HEK293 (cell line): ENCODE measurements around the gene IGFBP5.

ENCODE experiments used
- CTCF ChIA-PET: fragments of 350-600 bp; formaldehyde crosslinking; extraction: SDS; loops from one replicate; lab custom pipeline; 2021; ENCODE audit warnings: antibody characterized with exemption; lab: Yijun Ruan, JAX
- POLR2A ChIA-PET: fragments of 300-600 bp; formaldehyde crosslinking; extraction: SDS; loops from one replicate; lab custom pipeline; 2020; ENCODE audit warnings: antibody characterized with exemption, inconsistent platforms; lab: Yijun Ruan, JAX
- H3K27ac ChIP-seq: fragments of 200-500 bp; sonication (Bioruptor generic); 2 replicates; pipeline ENCODE4 v1.5.1; 2014; ENCODE audit warnings: low read depth, low read length, control low read depth, inconsistent platforms; ENCODE audit errors: extremely low read depth
- H3K36me3 ChIP-seq, 2 experiments: fragments of 200-500 bp in 1 of 2; sonication (Bioruptor generic) in 1 of 2; 1 replicate in 1 of 2; 2 replicates in 1 of 2; pipeline ENCODE4 v1.5.1; 2014 to 2017; ENCODE audit warnings: inconsistent platforms in 2 of 2, low read length in 2 of 2; ENCODE audit not compliant: control insufficient read depth in 2 of 2, insufficient read depth in 1 of 2
- H3K4me1 ChIP-seq: fragments of 200-500 bp; sonication (Bioruptor generic); 2 replicates; pipeline ENCODE4 v1.5.1; 2014; ENCODE audit warnings: mild to moderate bottlenecking, low read length, inconsistent platforms; ENCODE audit not compliant: control insufficient read depth, insufficient read depth
- H3K4me3 ChIP-seq: 2 replicates; pipeline ENCODE4 v1.5.1; 2011; ENCODE audit warnings: low read depth, mild to moderate bottlenecking, control low read depth, low read length, moderate library complexity
- H3K9me3 ChIP-seq: fragments of 200-500 bp; sonication (Bioruptor generic); 2 replicates; pipeline ENCODE4 v1.5.1; 2014; ENCODE audit warnings: low read depth, low read length, inconsistent platforms; ENCODE audit not compliant: control insufficient read depth, insufficient read depth
- FEZF1 ChIP-seq: fragments of 450-650 bp; formaldehyde crosslinking; IDR thresholded peaks from 2 replicates; pipeline ENCODE4 v1.5.1; 2016; ENCODE audit warnings: missing biosample characterization, missing genetic modification characterization
- GLI2 ChIP-seq: fragments of 450-650 bp; formaldehyde crosslinking; IDR thresholded peaks from 2 replicates; pipeline ENCODE4; 2017; ENCODE audit warnings: missing biosample characterization, missing genetic modification characterization, low read depth, borderline replicate concordance
- SP7 ChIP-seq: fragments of 450-650 bp; formaldehyde crosslinking; IDR thresholded peaks from 2 replicates; pipeline ENCODE4 v1.5.1; 2016; ENCODE audit warnings: missing biosample characterization, missing genetic modification characterization
- ZBTB1 ChIP-seq: fragments of 450-650 bp; formaldehyde crosslinking; IDR thresholded peaks from 2 replicates; pipeline ENCODE4 v1.5.1; 2016; ENCODE audit warnings: missing biosample characterization, missing genetic modification characterization
- ZBTB21 ChIP-seq: fragments of 450-650 bp; formaldehyde crosslinking; IDR thresholded peaks from 2 replicates; pipeline ENCODE4 v1.5.1; 2017; ENCODE audit warnings: missing biosample characterization, missing genetic modification characterization
- ZBTB7A ChIP-seq: fragments of 450-650 bp; formaldehyde crosslinking; IDR thresholded peaks from 2 replicates; pipeline ENCODE4 v1.5.1; 2016; ENCODE audit warnings: low read depth, missing biosample characterization, missing genetic modification characterization
- ZBTB8A ChIP-seq: fragments of 450-650 bp; formaldehyde crosslinking; IDR thresholded peaks from 2 replicates; pipeline ENCODE4 v1.5.1; 2016; ENCODE audit warnings: missing biosample characterization, missing genetic modification characterization
- ZFP41 ChIP-seq: fragments of 450-650 bp; formaldehyde crosslinking; IDR thresholded peaks from 2 replicates; pipeline ENCODE4 v1.5.1; 2016; ENCODE audit warnings: missing biosample characterization, missing genetic modification characterization, borderline replicate concordance
- ZNF133 ChIP-seq: fragments of 450-650 bp; formaldehyde crosslinking; IDR thresholded peaks from 2 replicates; pipeline ENCODE4 v1.5.1; 2016; ENCODE audit warnings: missing biosample characterization, missing genetic modification characterization
- ZNF155 ChIP-seq: fragments of 450-650 bp; formaldehyde crosslinking; IDR thresholded peaks from 2 replicates; pipeline ENCODE4 v1.5.1; 2016; ENCODE audit warnings: missing biosample characterization, missing genetic modification characterization
- ZNF16 ChIP-seq: fragments of 450-650 bp; formaldehyde crosslinking; IDR thresholded peaks from 2 replicates; pipeline ENCODE4 v1.5.1; 2016; ENCODE audit warnings: low read depth, missing biosample characterization, missing genetic modification characterization
- ZNF169 ChIP-seq: fragments of 450-650 bp; formaldehyde crosslinking; IDR thresholded peaks from 2 replicates; pipeline ENCODE4 v1.5.1; 2016; ENCODE audit warnings: missing biosample characterization, missing genetic modification characterization
- ZNF19 ChIP-seq: fragments of 450-650 bp; formaldehyde crosslinking; IDR thresholded peaks from 2 replicates; pipeline ENCODE4; 2016; ENCODE audit warnings: missing biosample characterization, missing genetic modification characterization, low read depth
- ZNF473 ChIP-seq: fragments of 450-650 bp; formaldehyde crosslinking; IDR thresholded peaks from 2 replicates; pipeline ENCODE4 v1.5.1; 2017; ENCODE audit warnings: missing biosample characterization, missing genetic modification characterization
- ZNF555 ChIP-seq: fragments of 450-650 bp; formaldehyde crosslinking; conservative IDR thresholded peaks from 2 replicates; pipeline ENCODE4 v1.5.1; 2017; ENCODE audit warnings: missing biosample characterization, mild to moderate bottlenecking, missing genetic modification characterization, inconsistent platforms
- ZNF561 ChIP-seq: fragments of 450-650 bp; IDR thresholded peaks from 2 replicates; pipeline ENCODE4 v1.5.1; 2018; ENCODE audit warnings: missing biosample characterization, missing genetic modification characterization, borderline replicate concordance
- ZNF624 ChIP-seq: fragments of 450-650 bp; formaldehyde crosslinking; IDR thresholded peaks from 2 replicates; pipeline ENCODE4 v1.5.1; 2017; ENCODE audit warnings: missing biosample characterization, missing genetic modification characterization
- ZNF707 ChIP-seq: fragments of 450-650 bp; formaldehyde crosslinking; IDR thresholded peaks from 2 replicates; pipeline ENCODE4 v1.5.1; 2016; ENCODE audit warnings: missing biosample characterization, missing genetic modification characterization
- ZNF747 ChIP-seq: fragments of 450-650 bp; formaldehyde crosslinking; IDR thresholded peaks from 2 replicates; pipeline ENCODE4 v1.5.1; 2016; ENCODE audit warnings: missing biosample characterization, missing genetic modification characterization
- ZNF76 ChIP-seq: fragments of 450-650 bp; formaldehyde crosslinking; IDR thresholded peaks from 2 replicates; pipeline ENCODE4; 2016; ENCODE audit warnings: low read depth, missing biosample characterization, missing genetic modification characterization, borderline replicate concordance
- ZSCAN16 ChIP-seq: fragments of 450-650 bp; formaldehyde crosslinking; IDR thresholded peaks from 2 replicates; pipeline ENCODE4 v1.5.1; 2016; ENCODE audit warnings: missing biosample characterization, missing genetic modification characterization
- TF ChIP-seq, protein P1 (sequence below): fragments of 450-650 bp; formaldehyde crosslinking; IDR thresholded peaks from 2 replicates; pipeline ENCODE4 v1.5.1; 2016; ENCODE audit warnings: missing biosample characterization, missing genetic modification characterization, low read depth
- TF ChIP-seq, protein P2 (sequence below): fragments of 450-650 bp; IDR thresholded peaks from 2 replicates; pipeline ENCODE4 v1.5.1; 2018; ENCODE audit warnings: missing biosample characterization, missing genetic modification characterization
- TF ChIP-seq, protein P3 (sequence below): IDR thresholded peaks from 2 replicates; pipeline ENCODE4 v1.6.1; 2011; ENCODE audit warnings: mild to moderate bottlenecking, low read depth, low read length, borderline replicate concordance
- TF ChIP-seq, protein P4 (sequence below): fragments of 450-650 bp; formaldehyde crosslinking; IDR thresholded peaks from 2 replicates; pipeline ENCODE4 v1.5.1; 2016; ENCODE audit warnings: missing biosample characterization, missing genetic modification characterization
- TF ChIP-seq, protein P5 (sequence below): fragments of 450-650 bp; formaldehyde crosslinking; IDR thresholded peaks from 2 replicates; pipeline ENCODE4 v1.5.1; 2016; ENCODE audit warnings: missing biosample characterization, missing genetic modification characterization
- TF ChIP-seq, protein P6 (sequence below): fragments of 450-650 bp; formaldehyde crosslinking; IDR thresholded peaks from 2 replicates; pipeline ENCODE4 v1.5.1; 2017; ENCODE audit warnings: missing biosample characterization, missing genetic modification characterization

The IGFBP5 gene

DNA sequence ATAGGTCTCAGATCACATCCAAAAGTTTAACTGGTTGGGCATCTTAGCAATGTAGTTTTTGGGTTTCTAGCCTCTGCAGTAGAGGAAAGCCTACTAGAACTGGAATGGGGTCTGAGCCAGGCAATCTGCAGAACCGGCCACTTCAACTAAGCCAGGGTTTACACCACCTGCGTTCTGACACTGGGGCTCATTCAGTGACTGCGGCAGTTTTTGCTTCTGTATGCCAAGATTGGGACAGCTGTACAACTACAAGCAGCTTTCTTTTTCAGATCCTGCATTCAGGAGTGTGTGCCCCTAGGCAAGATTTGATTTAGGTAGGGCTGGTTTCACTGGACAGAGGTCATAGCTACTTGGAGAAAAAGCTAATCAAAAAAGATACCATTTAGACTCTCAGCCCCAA is 43.7 kb upstream of the IGFBP5 start (continued):
- TF ChIP-seq ZNF76 (no peak), ZBTB1 (tag by site-specific recombination) (no peak), ZNF155 (tag by site-specific recombination) (no peak), ZBTB8A (tag by site-specific recombination) (no peak), ZSCAN16 (no peak), ZNF624 (tag by site-specific recombination) (no peak), ZNF16 (no peak)
- TF ChIP-seq, protein P1, sequence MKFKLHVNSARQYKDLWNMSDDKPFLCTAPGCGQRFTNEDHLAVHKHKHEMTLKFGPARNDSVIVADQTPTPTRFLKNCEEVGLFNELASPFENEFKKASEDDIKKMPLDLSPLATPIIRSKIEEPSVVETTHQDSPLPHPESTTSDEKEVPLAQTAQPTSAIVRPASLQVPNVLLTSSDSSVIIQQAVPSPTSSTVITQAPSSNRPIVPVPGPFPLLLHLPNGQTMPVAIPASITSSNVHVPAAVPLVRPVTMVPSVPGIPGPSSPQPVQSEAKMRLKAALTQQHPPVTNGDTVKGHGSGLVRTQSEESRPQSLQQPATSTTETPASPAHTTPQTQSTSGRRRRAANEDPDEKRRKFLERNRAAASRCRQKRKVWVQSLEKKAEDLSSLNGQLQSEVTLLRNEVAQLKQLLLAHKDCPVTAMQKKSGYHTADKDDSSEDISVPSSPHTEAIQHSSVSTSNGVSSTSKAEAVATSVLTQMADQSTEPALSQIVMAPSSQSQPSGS = no peak
- TF ChIP-seq, protein P2, sequence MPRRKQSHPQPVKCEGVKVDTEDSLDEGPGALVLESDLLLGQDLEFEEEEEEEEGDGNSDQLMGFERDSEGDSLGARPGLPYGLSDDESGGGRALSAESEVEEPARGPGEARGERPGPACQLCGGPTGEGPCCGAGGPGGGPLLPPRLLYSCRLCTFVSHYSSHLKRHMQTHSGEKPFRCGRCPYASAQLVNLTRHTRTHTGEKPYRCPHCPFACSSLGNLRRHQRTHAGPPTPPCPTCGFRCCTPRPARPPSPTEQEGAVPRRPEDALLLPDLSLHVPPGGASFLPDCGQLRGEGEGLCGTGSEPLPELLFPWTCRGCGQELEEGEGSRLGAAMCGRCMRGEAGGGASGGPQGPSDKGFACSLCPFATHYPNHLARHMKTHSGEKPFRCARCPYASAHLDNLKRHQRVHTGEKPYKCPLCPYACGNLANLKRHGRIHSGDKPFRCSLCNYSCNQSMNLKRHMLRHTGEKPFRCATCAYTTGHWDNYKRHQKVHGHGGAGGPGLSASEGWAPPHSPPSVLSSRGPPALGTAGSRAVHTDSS (tag by site-specific recombination) = no peak
- TF ChIP-seq, protein P3, sequence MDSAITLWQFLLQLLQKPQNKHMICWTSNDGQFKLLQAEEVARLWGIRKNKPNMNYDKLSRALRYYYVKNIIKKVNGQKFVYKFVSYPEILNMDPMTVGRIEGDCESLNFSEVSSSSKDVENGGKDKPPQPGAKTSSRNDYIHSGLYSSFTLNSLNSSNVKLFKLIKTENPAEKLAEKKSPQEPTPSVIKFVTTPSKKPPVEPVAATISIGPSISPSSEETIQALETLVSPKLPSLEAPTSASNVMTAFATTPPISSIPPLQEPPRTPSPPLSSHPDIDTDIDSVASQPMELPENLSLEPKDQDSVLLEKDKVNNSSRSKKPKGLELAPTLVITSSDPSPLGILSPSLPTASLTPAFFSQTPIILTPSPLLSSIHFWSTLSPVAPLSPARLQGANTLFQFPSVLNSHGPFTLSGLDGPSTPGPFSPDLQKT = no peak
- TF ChIP-seq, all 188 proteins: peak for 0

DNA sequence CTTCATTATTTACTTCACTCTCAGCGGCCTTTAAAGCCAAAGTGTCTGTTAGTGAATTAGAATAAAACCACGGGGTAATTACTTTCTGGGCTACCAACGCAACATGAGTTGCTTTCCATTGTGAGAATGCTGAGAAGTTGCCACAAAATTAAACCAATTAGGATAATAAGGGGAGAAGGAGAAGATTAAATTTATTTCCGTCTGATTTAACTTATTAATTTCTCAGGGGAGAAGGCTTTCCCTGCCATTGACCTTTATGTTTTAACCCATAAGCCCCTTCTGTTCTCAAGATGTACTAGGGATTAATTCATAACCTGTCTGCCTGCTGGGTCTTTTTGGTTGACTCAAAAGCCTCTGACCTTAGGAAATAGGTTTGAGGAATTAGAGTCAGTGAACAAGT is 42.3 kb upstream of the IGFBP5 start:
- ChIA-PET POLR2A (no interaction called here), CTCF (interaction anchor here (0.6 kb wide), 1 partner anchor 703 kb away, joined by 3 read pairs; no protein-coding TSS in a partner anchor)
- TF ChIP-seq, protein P4, sequence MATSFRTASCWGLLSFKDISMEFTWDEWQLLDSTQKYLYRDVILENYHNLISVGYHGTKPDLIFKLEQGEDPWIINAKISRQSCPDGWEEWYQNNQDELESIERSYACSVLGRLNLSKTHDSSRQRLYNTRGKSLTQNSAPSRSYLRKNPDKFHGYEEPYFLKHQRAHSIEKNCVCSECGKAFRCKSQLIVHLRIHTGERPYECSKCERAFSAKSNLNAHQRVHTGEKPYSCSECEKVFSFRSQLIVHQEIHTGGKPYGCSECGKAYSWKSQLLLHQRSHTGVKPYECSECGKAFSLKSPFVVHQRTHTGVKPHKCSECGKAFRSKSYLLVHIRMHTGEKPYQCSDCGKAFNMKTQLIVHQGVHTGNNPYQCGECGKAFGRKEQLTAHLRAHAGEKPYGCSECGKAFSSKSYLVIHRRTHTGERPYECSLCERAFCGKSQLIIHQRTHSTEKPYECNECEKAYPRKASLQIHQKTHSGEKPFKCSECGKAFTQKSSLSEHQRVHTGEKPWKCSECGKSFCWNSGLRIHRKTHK (tag by site-specific recombination) = no peak
- TF ChIP-seq ZNF707 = no peak
- no peak for TF ChIP-seq ZNF19 (tag by site-specific recombination)
- TF ChIP-seq ZFP41 (tag by site-specific recombination) = no peak
- TF ChIP-seq ZNF169 (tag by site-specific recombination) = no peak
- TF ChIP-seq, protein P5, sequence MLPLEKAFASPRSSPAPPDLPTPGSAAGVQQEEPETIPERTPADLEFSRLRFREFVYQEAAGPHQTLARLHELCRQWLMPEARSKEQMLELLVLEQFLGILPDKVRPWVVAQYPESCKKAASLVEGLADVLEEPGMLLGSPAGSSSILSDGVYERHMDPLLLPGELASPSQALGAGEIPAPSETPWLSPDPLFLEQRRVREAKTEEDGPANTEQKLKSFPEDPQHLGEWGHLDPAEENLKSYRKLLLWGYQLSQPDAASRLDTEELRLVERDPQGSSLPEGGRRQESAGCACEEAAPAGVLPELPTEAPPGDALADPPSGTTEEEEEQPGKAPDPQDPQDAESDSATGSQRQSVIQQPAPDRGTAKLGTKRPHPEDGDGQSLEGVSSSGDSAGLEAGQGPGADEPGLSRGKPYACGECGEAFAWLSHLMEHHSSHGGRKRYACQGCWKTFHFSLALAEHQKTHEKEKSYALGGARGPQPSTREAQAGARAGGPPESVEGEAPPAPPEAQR = no peak
- TF ChIP-seq ZNF747 (tag by site-specific recombination) = no peak
- no peak for TF ChIP-seq ZNF473 (tag by site-specific recombination)
- no peak for TF ChIP-seq ZNF133 (tag by site-specific recombination)
- no peak for TF ChIP-seq ZNF624 (tag by site-specific recombination)
- TF ChIP-seq SP7 (tag by site-specific recombination) = no peak
- TF ChIP-seq ZNF555 (tag by site-specific recombination) = no peak
- TF ChIP-seq FEZF1 (tag by site-specific recombination) = no peak
- TF ChIP-seq, protein P6, sequence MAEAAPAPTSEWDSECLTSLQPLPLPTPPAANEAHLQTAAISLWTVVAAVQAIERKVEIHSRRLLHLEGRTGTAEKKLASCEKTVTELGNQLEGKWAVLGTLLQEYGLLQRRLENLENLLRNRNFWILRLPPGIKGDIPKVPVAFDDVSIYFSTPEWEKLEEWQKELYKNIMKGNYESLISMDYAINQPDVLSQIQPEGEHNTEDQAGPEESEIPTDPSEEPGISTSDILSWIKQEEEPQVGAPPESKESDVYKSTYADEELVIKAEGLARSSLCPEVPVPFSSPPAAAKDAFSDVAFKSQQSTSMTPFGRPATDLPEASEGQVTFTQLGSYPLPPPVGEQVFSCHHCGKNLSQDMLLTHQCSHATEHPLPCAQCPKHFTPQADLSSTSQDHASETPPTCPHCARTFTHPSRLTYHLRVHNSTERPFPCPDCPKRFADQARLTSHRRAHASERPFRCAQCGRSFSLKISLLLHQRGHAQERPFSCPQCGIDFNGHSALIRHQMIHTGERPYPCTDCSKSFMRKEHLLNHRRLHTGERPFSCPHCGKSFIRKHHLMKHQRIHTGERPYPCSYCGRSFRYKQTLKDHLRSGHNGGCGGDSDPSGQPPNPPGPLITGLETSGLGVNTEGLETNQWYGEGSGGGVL (tag by site-specific recombination) = no peak
- no peak for TF ChIP-seq GLI2 (tag by site-specific recombination)
- TF ChIP-seq ZBTB21 (tag by site-specific recombination) = no peak
- no peak for TF ChIP-seq ZNF561
- TF ChIP-seq ZBTB7A (tag by site-specific recombination) = no peak
- no peak overlapping the region for H3K27ac ChIP-seq
- H3K4me1 ChIP-seq = peaks cover 12% of the 10 kb centered on the region
- no peaks in the 10 kb centered on the region for H3K36me3 ChIP-seq
- no peak overlapping the region for H3K4me3 ChIP-seq
- no peaks in the 10 kb centered on the region for H3K9me3 ChIP-seq
